Heart right ventricle (tissue), 16 donors: ENCODE data around the gene NOX5. TPM values are rescaled to one million over a fixed set of nuclear protein-coding genes. Genes with fewer than 3 reads are reported as not detected.

ENCODE experiments used
- ATAC-seq, 8 donors: fragments of 200-7000 bp; cut with Tn5 transposase; one replicate each; pipeline ENCODE4 v1.9.1; 2020; ENCODE audit warnings: mild to moderate bottlenecking in 8 of 8, moderate library complexity in 8 of 8, moderate number of reproducible peaks in 1 of 8
- DNase-seq, 2 donors: peaks; one replicate each; pipeline ENCODE4 v3.0.0-alpha.2; 2020
- H3K27ac ChIP-seq, 10 donors: fragments of 200-600 bp; sonication (generic) in 2 of 10; one replicate each; pipeline versions ENCODE4 v1.5.0 to v1.8.0; 2020 to 2022; ENCODE audit warnings: mild to moderate bottlenecking in 3 of 10
- H3K27me3 ChIP-seq, 7 donors: fragments of 200-600 bp; one replicate each; pipeline ENCODE4 v1.8.0; 2021 to 2022; ENCODE audit warnings: mild to moderate bottlenecking in 2 of 7
- H3K36me3 ChIP-seq, 9 donors: fragments of 200-600 bp; sonication (generic) in 1 of 9; one replicate each; pipeline versions ENCODE4 v1.5.0 to v1.8.0; 2020 to 2022; ENCODE audit warnings: mild to moderate bottlenecking in 2 of 9
- H3K4me1 ChIP-seq, 9 donors: fragments of 200-600 bp; sonication (generic) in 1 of 9; one replicate each; pipeline versions ENCODE4 v1.5.0 to v1.8.0; 2020 to 2022; ENCODE audit warnings: mild to moderate bottlenecking in 4 of 9
- H3K4me3 ChIP-seq, 10 donors: fragments of 200-600 bp; sonication (generic) in 2 of 10; one replicate each; pipeline versions ENCODE4 v1.5.0 to v1.8.0; 2020 to 2022; ENCODE audit warnings: mild to moderate bottlenecking in 7 of 10, moderate library complexity in 2 of 10
- H3K9me3 ChIP-seq, 11 donors: fragments of 200-600 bp in 10 of 11; sonication (generic) in 2 of 11; one replicate each; pipeline versions ENCODE4 v1.5.0 to v1.8.0; 2013 to 2022; ENCODE audit warnings: mild to moderate bottlenecking in 2 of 11, control low read depth in 1 of 11, moderate library complexity in 1 of 11
- WGBS, 2 donors: extraction: QIAGEN DNeasy Blood & Tissue Kit; methylation state at CpG; one replicate each; pipeline ENCODE4 v1.1.7; 2013; ENCODE audit warnings: inconsistent platforms in 1 of 2; 5-methylcytosine and 5-hydroxymethylcytosine counted together
- intact Hi-C, 10 donors: fragments of 100-400 bp; cut with DNase I; formaldehyde crosslinking; loops; one replicate each; pipeline versions ENCODE4 v1.11.1 to v1.14.2; 2022
- polyA plus RNA-seq, 2 donors: library from polyadenylated mRNA; stranded (reverse); fragments of 200-250 nt; gene quantifications; one replicate each; pipeline ENCODE4 v1.2.3, GENCODE V29; 2013
- total RNA-seq, 10 donors: library from RNA; stranded (reverse); fragmentation: NEBNext Ultra II Directional in 3 of 10; extraction: Animal tissue kit (Norgen Biotek cat#: 25700) in 3 of 10; gene quantifications; one replicate each; pipeline versions ENCODE4 v1.2.1 to v1.2.4, GENCODE V29; 2021 to 2023
- TF ChIP-seq, protein P1 (sequence below), 9 donors: fragments of 200-600 bp; sonication (generic) in 2 of 9; IDR thresholded peaks; one replicate each; pipeline versions ENCODE4 v1.5.0 to v1.8.0; 2021 to 2022; ENCODE audit warnings: antibody characterized with exemption in 9 of 9, mild to moderate bottlenecking in 5 of 9, moderate library complexity in 1 of 9
- donor health status: Arrhythmogenic right ventricular cardiomyopathy.
- donor health status: ischemic (EF 13 %, LVEDD 7.1; RV severe dilation, severe dysfunction).
- donor health status: healthy with polysubstance abuse.
- donor health status: DM: no; HTN: yes; CAD: no.
- donor health status: DM: no; HTN: no; CAD: no.
- donor health status: ischemic (EF 25% LVEDD 6.9; RV normal size, moderate dysfunction).
- donor health status: ischemic (EF 25% LVEDD 5.7; RV mildly dilated, moderate dysfunction).
- donor health status: healthy.
- donor health status: DM: yes; HTN: yes; CAD: no.
- donor health status: Ischemic cardiomyopathy.
- donor health status: ischemic (EF 35%, LVEDD 5.7; RV mildly dilated, moderate dysfunction).
- donor health status: nonischemic (EF 11% LVEDD 7.7; RV severe dilation, severe dysfunction).
- donor health status: DM: yes; HTN: yes; CAD: no.
- donor health status: PGD.
- donor health status: ischemic (EF 29% LVEDD 5.4; RV normal size, mild dysfunction).
- donor health status: nonischemic (EF 23%, LVEDD 6.1; RV moderate dilation, normal function).

NOX5 gene
- total and polyA plus RNA-seq, 12 donors, result 0.06 to 0.37 (median 0.18) TPM; not detected in 4

GRCh38 chr15:68987676-68988075, 26.8 kb upstream of the NOX5 start:
- ATAC-seq (no peak), DNase-seq (no peak)
- intact Hi-C loops, result no loop called here
- Histone ChIP-seq H3K27ac (no peak overlapping the region), H3K36me3 (no peaks in the 10 kb centered on the region), H3K9me3 (no peaks in the 10 kb centered on the region), H3K4me1 (peaks cover 0 to 22% (median 10%) of the 10 kb centered on the region in 9 donors), H3K27me3 (no peaks in the 10 kb centered on the region), H3K4me3 (no peak overlapping the region)
- 32 to 87% methylated on average over 1 of the region's 1 CpG for whole genome bisulfite sequencing, 2 donors
- TF ChIP-seq, protein P1, sequence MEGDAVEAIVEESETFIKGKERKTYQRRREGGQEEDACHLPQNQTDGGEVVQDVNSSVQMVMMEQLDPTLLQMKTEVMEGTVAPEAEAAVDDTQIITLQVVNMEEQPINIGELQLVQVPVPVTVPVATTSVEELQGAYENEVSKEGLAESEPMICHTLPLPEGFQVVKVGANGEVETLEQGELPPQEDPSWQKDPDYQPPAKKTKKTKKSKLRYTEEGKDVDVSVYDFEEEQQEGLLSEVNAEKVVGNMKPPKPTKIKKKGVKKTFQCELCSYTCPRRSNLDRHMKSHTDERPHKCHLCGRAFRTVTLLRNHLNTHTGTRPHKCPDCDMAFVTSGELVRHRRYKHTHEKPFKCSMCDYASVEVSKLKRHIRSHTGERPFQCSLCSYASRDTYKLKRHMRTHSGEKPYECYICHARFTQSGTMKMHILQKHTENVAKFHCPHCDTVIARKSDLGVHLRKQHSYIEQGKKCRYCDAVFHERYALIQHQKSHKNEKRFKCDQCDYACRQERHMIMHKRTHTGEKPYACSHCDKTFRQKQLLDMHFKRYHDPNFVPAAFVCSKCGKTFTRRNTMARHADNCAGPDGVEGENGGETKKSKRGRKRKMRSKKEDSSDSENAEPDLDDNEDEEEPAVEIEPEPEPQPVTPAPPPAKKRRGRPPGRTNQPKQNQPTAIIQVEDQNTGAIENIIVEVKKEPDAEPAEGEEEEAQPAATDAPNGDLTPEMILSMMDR (IDR thresholded peaks at IDR 0.05), result no peak

DNA sequence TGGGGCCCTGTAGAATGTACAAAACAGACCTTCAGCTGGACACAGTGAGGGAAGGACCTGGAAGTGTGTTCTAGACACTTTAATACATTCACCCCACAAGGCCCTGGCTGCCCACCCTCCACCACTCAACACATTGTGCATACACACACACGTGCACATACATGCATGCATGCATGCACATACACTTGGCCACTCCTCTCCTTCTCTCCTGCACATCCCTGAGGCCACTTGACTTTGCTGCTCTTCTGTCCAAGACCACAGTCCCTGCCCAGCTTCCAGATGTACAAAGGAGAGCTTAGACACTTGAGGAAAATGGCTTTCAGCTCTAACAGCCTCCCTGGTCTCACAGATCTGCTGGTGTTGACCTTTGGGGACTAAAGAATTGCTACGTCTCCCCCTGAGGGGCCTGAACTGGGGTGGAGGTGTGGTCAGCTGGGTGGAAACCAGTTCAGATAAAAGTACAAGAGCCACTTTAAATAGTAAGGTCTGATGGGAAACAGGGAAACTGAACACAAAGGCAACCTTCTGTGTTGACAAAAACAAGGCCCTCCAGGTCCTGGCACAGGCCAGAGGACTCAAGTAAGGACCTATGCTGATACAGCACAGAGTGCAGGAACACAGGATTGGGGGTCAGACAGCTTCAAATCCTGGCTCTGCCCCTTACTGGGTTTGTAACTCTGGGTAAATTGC, 24.8 kb upstream of the NOX5 start:
- ATAC-seq (peak in 3 of 8 donors; percentile 31 to 39 (median 35)), DNase-seq (no peak)
- intact Hi-C loops, result no loop called here

DNA sequence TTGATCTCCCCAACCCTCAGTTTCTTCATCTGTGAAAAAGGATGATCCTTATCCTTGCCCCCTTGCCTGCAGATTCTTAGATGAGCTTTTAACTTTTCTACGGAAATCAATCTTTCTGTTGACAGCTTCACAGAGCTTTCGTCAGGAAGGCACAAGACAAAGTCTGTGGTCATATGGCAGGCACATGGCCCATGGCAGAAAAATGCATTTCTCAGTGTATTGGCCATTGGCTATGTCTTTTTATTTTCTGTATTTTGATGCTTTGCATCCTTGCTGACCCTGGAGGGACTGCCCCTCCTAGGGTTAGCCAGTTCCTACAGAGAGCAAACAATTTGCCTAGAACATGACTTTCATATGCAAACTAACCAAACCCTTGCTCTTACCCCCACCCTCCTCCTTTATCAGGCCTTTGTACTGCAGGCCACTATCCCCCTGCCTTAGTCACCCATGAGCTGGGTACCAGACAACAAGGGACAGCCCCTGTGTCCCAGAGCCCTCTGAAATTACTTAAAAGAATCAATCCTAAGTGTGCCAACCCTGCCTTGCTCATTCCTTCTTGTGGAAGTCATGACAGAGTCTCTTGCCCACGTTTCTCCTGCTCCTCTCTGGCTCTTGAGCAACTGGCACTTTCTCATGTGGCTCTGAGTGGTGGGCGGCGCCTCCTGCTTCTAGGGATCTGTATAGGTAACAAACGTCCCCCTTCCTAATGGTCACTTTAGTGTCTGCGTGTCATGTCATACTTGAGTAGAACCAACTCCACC, 24.1 kb upstream of the NOX5 start:
- TF ChIP-seq, protein P1 (IDR thresholded peaks at IDR 0.05), result no peak
- DNase-seq (no peak), ATAC-seq (no peak)
- Histone ChIP-seq H3K4me1 (peaks cover 0 to 22% (median 10%) of the 10 kb centered on the region in 9 donors), H3K36me3 (no peaks in the 10 kb centered on the region), H3K27ac (no peak overlapping the region), H3K4me3 (no peak overlapping the region), H3K9me3 (no peaks in the 10 kb centered on the region), H3K27me3 (no peaks in the 10 kb centered on the region)
- intact Hi-C loops, result no loop called here
- WGBS, 2 donors, result 76 to 78% methylated on average over 7 of the region's 7 CpGs

More for the DNA sequence above, 24.8 kb upstream of the NOX5 start:
- Histone ChIP-seq H3K27me3 (no peaks in the 10 kb centered on the region), H3K9me3 (no peaks in the 10 kb centered on the region), H3K36me3 (no peaks in the 10 kb centered on the region), H3K4me1 (peaks cover 0 to 22% (median 10%) of the 10 kb centered on the region in 9 donors), H3K4me3 (no peak overlapping the region), H3K27ac (no peak overlapping the region)
- TF ChIP-seq, protein P1 (IDR thresholded peaks at IDR 0.05), result no peak
- 63 to 73% methylated on average over 2 of the region's 2 CpGs for WGBS, 2 donors

DNA sequence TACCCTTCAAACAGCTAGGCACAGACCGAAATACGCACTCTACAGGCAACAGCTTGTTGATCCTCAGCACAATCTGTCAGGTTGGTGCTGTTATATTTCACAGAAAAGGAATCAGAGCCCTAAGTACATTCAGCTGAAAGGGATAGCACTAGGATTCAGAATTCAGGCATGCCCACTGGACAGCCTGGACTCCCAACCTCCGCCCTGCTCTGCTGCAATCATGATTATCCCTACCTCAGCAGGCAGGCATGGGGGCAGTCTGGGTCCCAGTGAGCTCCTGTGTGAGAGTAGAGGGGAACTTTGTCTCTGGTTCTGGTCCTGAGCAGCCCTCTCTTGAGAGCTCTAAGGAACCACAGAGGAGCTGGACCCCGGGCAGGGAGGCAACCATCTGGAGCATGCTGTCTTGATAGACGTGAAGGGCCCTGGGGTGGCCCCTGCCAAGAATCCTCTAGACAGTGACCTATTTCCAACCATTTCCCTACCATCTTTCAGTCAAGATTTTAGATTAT, 23.4 kb upstream of the NOX5 start:
- TF ChIP-seq, protein P1 (IDR thresholded peaks at IDR 0.05), result no peak
- Histone ChIP-seq H3K27ac (no peak overlapping the region), H3K4me1 (peaks cover 0 to 22% (median 10%) of the 10 kb centered on the region in 9 donors), H3K4me3 (no peak overlapping the region), H3K9me3 (no peaks in the 10 kb centered on the region), H3K27me3 (no peaks in the 10 kb centered on the region), H3K36me3 (no peaks in the 10 kb centered on the region)
- DNase-seq, result no peak
- intact Hi-C loops, result no loop called here
- peak in 1 of 8 donors; percentile 17 for ATAC-seq
- WGBS, 2 donors, result 83 to 86% methylated on average over 5 of the region's 5 CpGs
